ENCODE results near the gene CUTC.

GRCh38 chr10:99742701-99743100, 10.7 kb downstream of the CUTC start:
- TF ChIP-seq CTCF (IDR thresholded peaks at IDR 0.05; ENCODE audit: insufficient read depth, low read depth, low read length) (no peak), EZH2 (IDR thresholded peaks at IDR 0.05; ENCODE audit: insufficient read depth, low read length) (no peak)

All from astrocyte (in vitro differentiated cells and primary cell).